Measurements from ENCODE around the gene THAP12.

The THAP12 gene

GRCh38 chr11:76337469-76337868, 43.5 kb downstream of the THAP12 start:
- TF ChIP-seq CTCF (conservative IDR thresholded peaks at IDR 0.05) (no peak), ZFX (IDR thresholded peaks at IDR 0.05) (no peak)

GRCh38 chr11:76336597-76336996, 44.3 kb downstream of the THAP12 start:
- no peak overlapping the region for H3K27ac ChIP-seq
- TF ChIP-seq ZFX (IDR thresholded peaks at IDR 0.05) (no peak), CTCF (conservative IDR thresholded peaks at IDR 0.05) (no peak)

More at GRCh38 chr11:76337469-76337868, 43.5 kb downstream of the THAP12 start:
- no peak overlapping the region for H3K27ac ChIP-seq

- H3K27ac ChIP-seq = no peak overlapping the region
- TF ChIP-seq CTCF (conservative IDR thresholded peaks at IDR 0.05) (no peak), ZFX (IDR thresholded peaks at IDR 0.05) (no peak)
These were observed 45.1 kb downstream of the THAP12 start for GRCh38 chr11:76335842-76336241.

- H3K27ac ChIP-seq = no peak overlapping the region
- no peak for TF ChIP-seq CTCF (conservative IDR thresholded peaks at IDR 0.05)
- no peak for TF ChIP-seq ZFX (IDR thresholded peaks at IDR 0.05)
These were observed 46.0 kb downstream of the THAP12 start for GRCh38 chr11:76334826-76335389.

- TF ChIP-seq ZFX (IDR thresholded peaks at IDR 0.05) (no peak), CTCF (conservative IDR thresholded peaks at IDR 0.05) (no peak)
- no peak overlapping the region for H3K27ac ChIP-seq
These were observed 50.3 kb downstream of the THAP12 start for GRCh38 chr11:76330651-76331050.

GRCh38 chr11:76329983-76330382, 50.9 kb downstream of the THAP12 start:
- no peak for TF ChIP-seq CTCF (conservative IDR thresholded peaks at IDR 0.05)
- TF ChIP-seq ZFX (IDR thresholded peaks at IDR 0.05) = no peak
- H3K27ac ChIP-seq = no peak overlapping the region

- no peak overlapping the region for H3K27ac ChIP-seq
- TF ChIP-seq ZFX (IDR thresholded peaks at IDR 0.05) = no peak
- no peak for TF ChIP-seq CTCF (conservative IDR thresholded peaks at IDR 0.05)
These were observed 51.8 kb downstream of the THAP12 start for GRCh38 chr11:76329084-76329648.

Data from C4-2B (cell line).